HG03442 (cell line): ENCODE data around the gene LAMA5.

ENCODE experiments used
- ATAC-seq: cut with Tn5 transposase; IDR thresholded peaks from one replicate; pipeline ENCODE4 v1.9.1; 2021; ENCODE audit warnings: mild to moderate bottlenecking, moderate library complexity; ENCODE audit not compliant: unreplicated experiment

Gene LAMA5

GRCh38 chr20:62367136-62367632 lies at the start of gene LAMA5:
LAMA5 (minus strand) TSS chr20:62367312; CDS start chr20:62367245, 67 bp downstream.
- no peak for ATAC-seq

- ATAC-seq: no peak
Observed at GRCh38 chr20:62415354-62416111, 48.4 kb upstream of the LAMA5 start.

- no peak for ATAC-seq
Observed at GRCh38 chr20:62413896-62414481, 46.9 kb upstream of the LAMA5 start.

- ATAC-seq: no peak
Observed at GRCh38 chr20:62413025-62413570, 46.0 kb upstream of the LAMA5 start.

GRCh38 chr20:62412194-62413024 lies 45.3 kb upstream of the LAMA5 start:
- no peak for ATAC-seq

GRCh38 chr20:62411479-62412193 lies 44.5 kb upstream of the LAMA5 start:
- ATAC-seq: no peak

- no peak for ATAC-seq
Observed at GRCh38 chr20:62410746-62411478, 43.8 kb upstream of the LAMA5 start.

- no peak for ATAC-seq
Observed at GRCh38 chr20:62409931-62410745, 43.0 kb upstream of the LAMA5 start.

- ATAC-seq: no peak
Observed at GRCh38 chr20:62409086-62409853, 42.2 kb upstream of the LAMA5 start.

- no peak for ATAC-seq
Observed at GRCh38 chr20:62408640-62409039, 41.5 kb upstream of the LAMA5 start.

- no peak for ATAC-seq
Observed at GRCh38 chr20:62408055-62408454, 40.9 kb upstream of the LAMA5 start.

- peak; percentile 84 for ATAC-seq
Observed at GRCh38 chr20:62407221-62407992, 40.3 kb upstream of the LAMA5 start, which contains the start of gene CABLES2. CABLES2 (minus strand) TSS chr20:62407285; CDS start chr20:62407276, 9 bp downstream.

- peak; percentile 7 for ATAC-seq
Observed at GRCh38 chr20:62406635-62407176, 39.6 kb upstream of the LAMA5 start.

- no peak for ATAC-seq
Observed at GRCh38 chr20:62405981-62406513, 38.9 kb upstream of the LAMA5 start.

GRCh38 chr20:62405108-62405980 lies 38.2 kb upstream of the LAMA5 start:
- ATAC-seq: no peak

GRCh38 chr20:62404761-62405107 lies 37.6 kb upstream of the LAMA5 start:
- no peak for ATAC-seq
